ENCODE results near the gene LDB2.

LDB2 gene

GRCh38 chr4:16883806-16884205, 14.6 kb downstream of the LDB2 start:
- no peak for DNase-seq

DNA sequence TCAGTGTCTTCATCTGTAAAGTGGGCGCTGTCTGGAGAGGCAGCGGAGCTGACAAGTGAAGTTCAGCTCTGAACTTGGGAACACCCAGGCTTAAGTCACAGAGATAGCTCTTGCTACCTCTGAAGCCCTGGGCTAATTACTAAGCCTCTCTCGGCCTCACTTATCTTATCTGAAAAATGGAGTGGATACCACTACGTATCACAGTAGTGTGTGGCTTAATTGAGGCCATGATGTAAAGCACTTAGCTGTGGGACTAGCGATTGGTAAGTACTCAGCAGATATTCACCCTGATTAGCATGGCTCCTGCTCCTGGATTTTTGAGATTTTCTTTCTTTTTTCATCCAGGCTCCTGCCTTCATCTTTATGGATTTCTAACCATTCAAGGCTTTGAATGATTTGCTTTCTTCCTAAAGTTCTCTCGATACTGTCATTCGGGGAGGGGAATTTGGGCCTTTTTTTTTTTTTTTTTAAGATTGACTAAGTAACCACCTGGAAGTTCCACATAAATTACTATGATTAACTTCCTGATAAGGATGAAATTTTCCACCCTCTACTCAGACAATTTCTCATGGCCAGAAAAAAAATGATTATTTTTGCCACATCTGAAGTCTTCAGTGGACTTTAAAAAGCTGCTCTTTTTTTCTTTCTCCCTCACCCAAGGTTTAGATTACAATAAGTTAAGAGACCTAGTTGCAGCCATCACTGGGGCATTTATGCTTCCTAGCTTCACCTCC, 17.1 kb downstream of the LDB2 start:
- no peak for DNase-seq

DNA sequence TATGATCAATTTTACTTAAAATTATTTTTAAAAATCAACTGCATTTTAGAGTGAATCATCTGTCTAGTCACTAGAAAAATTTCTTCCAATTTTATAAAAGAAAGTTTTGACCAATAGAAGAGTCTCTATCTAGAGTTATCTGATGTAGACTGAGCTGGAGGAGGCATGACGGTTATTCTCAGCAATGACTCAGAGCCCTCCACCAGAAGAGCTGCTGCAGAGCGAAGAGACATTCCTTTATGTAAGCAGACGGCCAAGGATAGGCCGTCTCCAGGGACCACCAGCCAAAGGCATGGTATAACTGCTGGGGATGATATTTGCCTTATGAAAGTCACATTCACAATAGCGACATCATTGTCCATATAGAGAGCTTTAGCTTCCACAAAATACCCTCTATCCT, 23.0 kb downstream of the LDB2 start:
- DNase-seq: no peak

DNA sequence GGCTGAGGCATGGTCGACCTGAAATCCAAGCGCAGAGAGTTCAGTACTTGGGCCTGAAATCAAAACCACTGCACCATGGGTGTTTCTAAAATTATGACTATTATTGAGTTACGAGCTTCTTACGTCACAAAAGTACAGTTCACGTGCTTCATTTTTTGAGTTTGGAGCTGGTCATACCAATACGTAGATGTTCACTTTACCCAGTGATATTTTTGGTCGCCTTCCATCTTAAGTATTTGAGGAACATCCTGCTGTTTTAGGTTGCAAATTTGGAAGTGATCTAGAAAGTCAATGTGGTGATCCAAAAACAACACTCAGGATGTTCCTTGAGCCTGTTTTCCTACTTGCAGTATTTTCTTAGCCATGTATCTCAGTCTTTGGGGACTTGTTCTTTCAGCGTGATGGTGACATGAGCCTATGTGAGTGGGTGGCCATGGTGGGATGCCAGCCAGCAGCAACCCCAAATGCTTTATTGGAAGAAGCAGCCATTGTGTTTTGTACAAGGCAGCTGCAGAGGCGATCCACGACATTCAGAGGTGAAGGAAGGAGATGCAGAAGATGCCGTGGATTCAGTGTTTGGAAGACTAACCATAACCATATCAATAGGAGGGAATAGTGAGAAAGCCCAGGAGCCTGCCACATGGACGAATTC, 28.7 kb downstream of the LDB2 start:
- DNase-seq: no peak

GRCh38 chr4:16868674-16869073, 29.8 kb downstream of the LDB2 start:
- DNase-seq: no peak

DNA sequence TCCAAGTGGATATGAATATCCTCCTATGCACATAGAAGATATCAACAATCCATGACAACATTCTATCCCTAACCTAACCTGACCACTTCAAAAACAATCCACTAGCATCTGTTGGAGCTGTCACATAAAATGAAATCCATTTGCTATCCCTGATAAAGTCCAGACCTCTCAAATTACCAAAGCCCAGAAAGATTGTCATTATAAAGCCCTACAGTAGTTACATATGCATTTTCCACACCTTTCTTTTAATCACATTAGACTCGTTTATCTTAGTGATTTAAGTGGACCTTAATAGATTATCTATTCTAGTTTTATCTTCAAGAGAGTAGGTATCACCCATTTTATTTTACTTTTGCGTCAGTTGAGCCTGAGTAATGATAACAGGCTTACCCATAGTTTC, 30.6 kb downstream of the LDB2 start:
- no peak for DNase-seq

DNA sequence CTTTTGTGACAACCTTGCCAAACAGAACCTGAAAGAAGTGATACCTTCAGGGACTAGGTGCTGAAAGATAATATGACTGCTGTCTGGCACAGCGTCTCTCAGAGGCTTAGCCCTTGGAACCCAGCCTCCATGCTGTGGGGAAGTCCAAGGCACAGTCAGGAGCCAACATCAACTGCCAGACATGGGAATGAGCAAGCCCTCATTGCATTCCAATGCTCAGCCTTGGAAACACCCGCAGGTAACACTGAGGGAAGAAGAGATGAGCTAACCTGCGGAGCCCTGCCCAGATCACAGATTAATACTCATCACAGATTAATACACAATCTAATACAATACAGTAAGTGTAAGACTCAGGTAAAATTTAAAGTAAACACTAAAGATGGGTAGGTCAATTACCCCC, 31.5 kb downstream of the LDB2 start:
- no peak for DNase-seq

- DNase-seq: no peak
Measured at GRCh38 chr4:16865897-16866283, 32.6 kb downstream of the LDB2 start.

DNA sequence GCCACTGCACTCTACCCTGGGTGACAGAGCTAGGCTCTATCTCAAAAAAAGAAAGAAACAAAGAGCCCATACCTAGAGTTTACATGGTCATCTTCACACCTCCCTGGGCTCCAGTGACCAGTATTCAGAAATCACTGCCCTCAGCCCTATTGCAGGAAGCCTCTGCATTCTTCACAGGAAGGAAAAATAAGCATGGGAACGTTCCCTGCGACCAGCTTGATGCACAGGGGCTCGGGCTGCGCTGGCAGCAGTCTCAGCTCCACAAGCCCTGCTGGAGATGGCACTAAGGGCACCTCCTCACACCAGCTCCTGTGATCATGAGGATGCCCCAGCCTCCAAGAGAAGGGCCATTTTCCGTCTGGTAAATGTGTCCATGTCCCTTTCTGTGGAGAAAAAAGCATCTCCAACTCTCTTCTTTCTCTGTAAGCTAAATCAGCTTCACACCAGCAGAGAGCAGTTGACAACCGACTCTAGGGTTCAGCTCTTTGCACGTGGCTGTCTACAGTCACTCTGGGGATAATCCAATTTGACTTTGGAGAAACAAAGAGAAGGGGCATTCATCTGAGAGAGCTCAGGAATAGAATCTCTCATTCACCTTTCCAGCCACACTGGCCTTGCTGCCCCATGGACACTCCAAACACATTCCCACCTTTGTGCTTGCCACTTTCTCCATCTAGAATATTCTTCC, 33.1 kb downstream of the LDB2 start:
- DNase-seq: no peak

DNA sequence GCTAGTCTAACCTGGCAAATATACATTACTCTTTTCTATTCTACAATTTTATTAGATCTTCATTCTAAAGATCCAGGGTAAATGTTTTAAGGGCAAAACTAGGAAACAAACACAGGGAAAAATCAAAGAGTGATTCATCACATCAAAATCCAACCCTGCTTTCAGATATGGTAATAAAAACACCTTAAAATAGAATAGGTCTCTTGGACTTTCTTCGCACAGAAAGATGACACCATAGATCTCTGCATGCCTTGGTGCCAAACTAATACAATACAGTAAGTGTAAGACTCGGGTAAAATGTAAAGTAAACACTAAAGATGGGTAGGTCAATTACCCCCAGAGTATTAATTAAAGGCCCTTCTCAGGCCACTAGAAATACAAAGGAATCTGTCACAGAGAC, 34.2 kb downstream of the LDB2 start:
- DNase-seq: no peak

- no peak for DNase-seq
Measured at GRCh38 chr4:16862697-16863096, 35.7 kb downstream of the LDB2 start.

- DNase-seq: no peak
Measured at GRCh38 chr4:16860516-16860915, 37.9 kb downstream of the LDB2 start.

DNA sequence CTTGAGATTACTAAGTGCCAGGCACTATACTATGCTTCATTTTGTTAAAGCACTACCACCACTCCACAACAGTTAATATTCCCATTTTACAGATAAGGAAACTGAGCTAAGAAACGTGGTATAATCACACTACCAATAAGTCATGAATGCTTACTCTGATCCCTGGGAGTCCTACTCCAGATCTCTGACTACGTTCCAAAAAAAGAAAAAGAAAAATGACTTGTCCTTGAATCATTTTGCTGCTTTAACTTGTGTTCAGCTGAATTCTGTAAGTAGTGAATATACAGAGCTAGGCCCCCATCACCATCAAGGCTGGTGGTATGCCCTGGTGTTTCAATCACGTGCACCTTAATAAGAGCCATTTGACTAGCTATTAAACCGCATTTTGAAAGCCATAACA, 39.4 kb downstream of the LDB2 start:
- no peak for DNase-seq

GRCh38 chr4:16858275-16858752, 40.1 kb downstream of the LDB2 start:
- peak; percentile 26 for DNase-seq

DNA sequence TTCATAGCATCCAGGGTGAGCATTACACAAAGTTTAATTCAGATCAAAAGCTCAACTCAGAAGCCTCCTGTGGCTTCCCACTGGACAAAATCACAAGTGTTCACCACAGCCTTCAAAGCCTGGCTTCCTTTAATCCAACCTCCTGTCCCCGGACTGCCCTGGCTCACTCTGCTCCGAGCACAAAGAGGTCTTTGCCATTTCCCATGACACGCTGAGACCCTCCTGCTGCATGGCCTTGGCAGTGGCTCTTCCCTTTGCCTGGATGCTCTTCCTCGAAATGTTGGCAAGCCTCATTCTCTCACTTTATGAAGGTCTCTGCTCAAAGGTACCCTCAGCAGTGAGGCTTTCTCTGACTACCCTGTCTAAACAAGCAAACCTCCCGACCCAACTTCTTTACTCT, 41.0 kb downstream of the LDB2 start:
- no peak for DNase-seq

DNA sequence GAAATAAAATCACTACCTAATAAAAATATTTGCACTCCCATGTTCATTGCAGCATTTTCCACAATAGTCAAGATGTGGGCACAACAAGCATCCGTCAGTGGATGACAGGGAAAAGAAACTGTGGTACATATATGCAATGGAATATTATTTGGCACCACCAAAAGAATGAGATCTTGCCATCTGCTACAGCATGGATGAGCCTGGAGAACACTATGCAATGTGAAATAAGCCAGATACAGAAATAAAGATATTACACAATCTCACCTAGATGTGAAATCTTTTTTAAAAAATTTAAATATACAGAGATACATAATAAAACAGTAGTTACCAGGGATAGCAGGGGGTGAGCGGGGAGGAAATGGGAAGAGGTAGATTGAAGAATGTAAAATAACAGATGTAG, 44.8 kb downstream of the LDB2 start:
- no peak for DNase-seq

- no peak for DNase-seq
Measured at GRCh38 chr4:16852644-16853043, 45.8 kb downstream of the LDB2 start.

DNA sequence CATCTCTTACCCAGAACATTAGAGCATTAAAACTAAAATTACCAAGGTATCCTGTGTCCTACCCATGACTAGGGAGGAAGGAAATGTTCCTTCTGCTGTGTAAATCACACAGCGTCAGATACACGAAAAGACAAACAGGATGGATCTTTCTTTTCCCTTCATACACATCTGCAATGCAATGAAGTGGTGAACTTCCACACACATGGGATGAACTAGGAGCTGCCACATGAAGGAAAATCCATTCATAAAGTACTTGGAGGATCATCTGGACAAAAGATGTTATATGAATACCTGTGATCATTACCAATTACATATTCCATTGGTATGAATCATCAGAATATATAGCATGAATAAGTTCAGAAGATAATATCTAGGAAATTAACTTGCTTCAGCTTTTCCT, 46.2 kb downstream of the LDB2 start:
- no peak for DNase-seq

- no peak for DNase-seq
Measured at GRCh38 chr4:16846540-16847117, 51.8 kb downstream of the LDB2 start.

DNA sequence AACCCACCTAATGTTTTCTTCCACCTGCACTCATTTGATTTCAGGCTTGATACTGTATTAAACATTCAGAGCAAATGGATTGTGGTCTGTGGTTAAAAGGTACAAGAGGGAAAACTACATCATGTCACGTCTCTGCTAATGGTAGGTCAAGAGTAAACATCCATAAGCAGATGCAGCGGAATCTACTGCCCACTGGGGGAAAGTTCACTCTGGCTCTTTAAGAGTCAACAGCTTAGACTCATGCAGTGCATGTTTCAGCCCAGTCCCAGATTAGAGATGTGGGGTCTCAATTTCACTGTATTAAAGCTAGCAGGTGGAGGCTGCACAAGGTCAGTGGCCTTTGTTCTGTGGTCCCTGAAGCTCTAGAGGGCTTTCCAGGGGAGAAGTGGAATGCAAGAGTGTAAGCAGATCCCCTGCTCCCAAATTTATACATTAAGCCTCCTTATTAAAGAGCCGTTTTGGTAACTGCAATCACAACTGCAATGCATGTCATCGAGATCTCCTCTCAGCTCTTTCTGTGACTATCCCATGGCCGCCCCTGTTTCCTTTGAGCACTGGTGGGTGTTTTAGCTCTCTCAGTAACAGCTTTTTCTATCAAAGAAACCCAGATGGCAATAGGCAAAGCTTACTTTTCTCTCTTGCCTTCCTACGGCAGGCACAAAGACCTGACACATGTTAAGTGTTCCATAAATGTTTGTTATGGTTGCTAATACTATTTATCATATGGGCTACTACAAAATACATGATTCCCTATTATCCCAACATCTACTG, 53.4 kb downstream of the LDB2 start:
- no peak for DNase-seq

GRCh38 chr4:16843831-16844508, 54.5 kb downstream of the LDB2 start:
- no peak for DNase-seq

DNA sequence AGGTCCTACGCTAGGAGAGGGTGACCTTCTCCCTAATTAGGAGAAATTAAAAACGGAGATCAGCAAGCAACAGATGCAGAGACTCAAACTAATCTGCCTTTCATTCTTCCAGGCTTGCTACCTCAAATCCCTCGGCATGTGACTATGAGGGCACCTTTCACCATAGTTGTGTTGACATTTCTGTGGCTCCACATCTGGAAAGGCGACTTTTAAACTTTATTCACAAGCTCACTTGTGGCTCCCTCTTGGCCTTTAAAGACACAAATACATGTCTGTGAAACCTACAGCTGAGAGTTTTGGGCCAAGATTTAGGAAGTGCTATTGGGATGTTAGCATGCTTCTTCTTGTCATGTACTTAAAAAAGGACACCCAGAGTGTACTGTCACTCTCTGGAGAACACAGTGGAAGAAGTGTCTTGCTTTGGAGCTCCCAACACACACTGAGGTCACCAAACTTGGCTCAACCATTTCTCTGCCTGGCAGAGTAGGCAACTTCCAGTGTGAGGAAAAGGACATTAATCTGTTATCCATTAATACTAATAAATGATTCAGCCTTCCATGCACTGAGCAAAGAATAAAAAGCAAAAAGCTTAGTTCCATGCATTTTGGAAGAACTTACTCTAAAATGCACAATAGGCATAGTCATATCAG, 60.1 kb downstream of the LDB2 start:
- DNase-seq: no peak
